Neural cell (in vitro differentiated cells): ENCODE data around the gene DOCK4.

Experiments used
- EZH2 ChIP-seq: fragments of 200-600, 300-800 bp; shearing (Covaris generic), sonication (generic); IDR thresholded peaks from 2 replicates; pipeline ENCODE4 v1.6.1; 2014; ENCODE audit warnings: antibody characterized with exemption, low read length, borderline replicate concordance, mild to moderate bottlenecking; ENCODE audit not compliant: insufficient read depth, poor library complexity, severe bottlenecking
- TF ChIP-seq, protein P1 (sequence below): fragments of 450-650 bp; IDR thresholded peaks from 2 replicates; pipeline ENCODE4 v1.5.1; 2014; ENCODE audit warnings: antibody characterized with exemption, mild to moderate bottlenecking, moderate library complexity; ENCODE audit not compliant: poor library complexity, severe bottlenecking

GRCh38 chr7:111954056-111954455 is 252.1 kb downstream of the DOCK4 start:
- TF ChIP-seq EZH2, result no peak
- TF ChIP-seq, protein P1, sequence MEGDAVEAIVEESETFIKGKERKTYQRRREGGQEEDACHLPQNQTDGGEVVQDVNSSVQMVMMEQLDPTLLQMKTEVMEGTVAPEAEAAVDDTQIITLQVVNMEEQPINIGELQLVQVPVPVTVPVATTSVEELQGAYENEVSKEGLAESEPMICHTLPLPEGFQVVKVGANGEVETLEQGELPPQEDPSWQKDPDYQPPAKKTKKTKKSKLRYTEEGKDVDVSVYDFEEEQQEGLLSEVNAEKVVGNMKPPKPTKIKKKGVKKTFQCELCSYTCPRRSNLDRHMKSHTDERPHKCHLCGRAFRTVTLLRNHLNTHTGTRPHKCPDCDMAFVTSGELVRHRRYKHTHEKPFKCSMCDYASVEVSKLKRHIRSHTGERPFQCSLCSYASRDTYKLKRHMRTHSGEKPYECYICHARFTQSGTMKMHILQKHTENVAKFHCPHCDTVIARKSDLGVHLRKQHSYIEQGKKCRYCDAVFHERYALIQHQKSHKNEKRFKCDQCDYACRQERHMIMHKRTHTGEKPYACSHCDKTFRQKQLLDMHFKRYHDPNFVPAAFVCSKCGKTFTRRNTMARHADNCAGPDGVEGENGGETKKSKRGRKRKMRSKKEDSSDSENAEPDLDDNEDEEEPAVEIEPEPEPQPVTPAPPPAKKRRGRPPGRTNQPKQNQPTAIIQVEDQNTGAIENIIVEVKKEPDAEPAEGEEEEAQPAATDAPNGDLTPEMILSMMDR, result no peak
